CD8-positive, alpha-beta memory T cell (primary cell): ENCODE results near the gene CCDC171. TPM values are rescaled to one million over a fixed set of nuclear protein-coding genes. Genes with fewer than 3 reads are reported as not detected.
A peak's percentile ranks its signal among the peaks of the same experiment; 100 is the strongest.
"Not testable (repeated sequence)": the region's sequence is repeated elsewhere in the genome, so short reads cannot be mapped to it uniquely, and the experiment has no call there.

Source experiments
- CTCF ChIA-PET: fragments of 350-600 bp; sonication (Branson Sonifier 250); formaldehyde crosslinking; loops from one replicate; lab custom pipeline; 2021; ENCODE audit warnings: antibody characterized with exemption; lab: Charles Lee
- POLR2A ChIA-PET: fragments of 350-600 bp; sonication (Branson Sonifier 250); formaldehyde crosslinking; loops from one replicate; lab custom pipeline; 2021; ENCODE audit warnings: antibody characterized with exemption; lab: Charles Lee
- DNase-seq, 5 donors: peaks; one replicate each; pipeline versions ENCODE4 v3.0.0 to v3.0.0-alpha.2; 2020 to 2022; ENCODE audit warnings: mixed read lengths in 1 of 5
- H3K27ac ChIP-seq: one replicate; pipeline ENCODE4 v1.7.0; 2013; ENCODE audit warnings: low read depth, mild to moderate bottlenecking, low read length, moderate library complexity
- H3K27me3 ChIP-seq: 2 replicates; pipeline ENCODE4 v1.7.0; 2013; ENCODE audit warnings: low read length, mild to moderate bottlenecking; ENCODE audit not compliant: insufficient read depth, poor library complexity, severe bottlenecking
- H3K36me3 ChIP-seq: 2 replicates; pipeline ENCODE4 v1.7.0; 2013; ENCODE audit warnings: mild to moderate bottlenecking, low read length, moderate library complexity; ENCODE audit not compliant: insufficient read depth
- H3K4me1 ChIP-seq: 2 replicates; pipeline ENCODE4 v1.7.0; 2013; ENCODE audit warnings: mild to moderate bottlenecking, low read length, moderate library complexity; ENCODE audit not compliant: insufficient read depth
- H3K4me3 ChIP-seq: 2 replicates; pipeline ENCODE4 v1.7.0; 2013; ENCODE audit warnings: mild to moderate bottlenecking, low read length
- H3K9me3 ChIP-seq: 2 replicates; pipeline ENCODE4 v1.7.0; 2013; ENCODE audit warnings: mild to moderate bottlenecking, low read length
- H3K27ac Mint-ChIP-seq, 8 donors: one replicate each; pipeline ENCODE4 v1.8.0; 2020 to 2021; ENCODE audit warnings: mixed read lengths in 8 of 8, mild to moderate bottlenecking in 6 of 8, inconsistent platforms in 3 of 8, moderate library complexity in 3 of 8
- H3K27me3 Mint-ChIP-seq, 2 donors: one replicate each; pipeline ENCODE4 v1.8.0; 2020 to 2021; ENCODE audit warnings: mixed read lengths in 2 of 2, mild to moderate bottlenecking in 1 of 2, moderate library complexity in 1 of 2
- H3K36me3 Mint-ChIP-seq, 3 donors: one replicate each; pipeline ENCODE4 v1.8.0; 2020 to 2021; ENCODE audit warnings: mixed read lengths in 3 of 3, inconsistent platforms in 1 of 3, mild to moderate bottlenecking in 1 of 3
- H3K4me1 Mint-ChIP-seq, 3 donors: one replicate each; pipeline ENCODE4 v1.8.0; 2020 to 2021; ENCODE audit warnings: mixed read lengths in 3 of 3, inconsistent platforms in 1 of 3, mild to moderate bottlenecking in 1 of 3
- H3K4me3 Mint-ChIP-seq, 7 donors: one replicate each; pipeline ENCODE4 v1.8.0; 2020 to 2021; ENCODE audit warnings: mixed read lengths in 7 of 7, mild to moderate bottlenecking in 6 of 7, moderate library complexity in 4 of 7, inconsistent platforms in 2 of 7
- H3K9me3 Mint-ChIP-seq, 5 donors: one replicate each; pipeline ENCODE4 v1.8.0; 2020 to 2022; ENCODE audit warnings: mixed read lengths in 5 of 5, mild to moderate bottlenecking in 3 of 5, moderate library complexity in 2 of 5, inconsistent platforms in 1 of 5
- polyA plus RNA-seq: library from polyadenylated mRNA; unstranded; fragments of 300-500 nt; fragmentation: Illumina TruSeq; gene quantifications from one replicate; pipeline ENCODE4 v1.2.3, GENCODE V29; 2021
- total RNA-seq, 2 experiments: library from RNA; stranded (reverse); gene quantifications; one replicate each; pipeline ENCODE4 v1.2.3, GENCODE V29; 2021

Gene CCDC171
- total and polyA plus RNA-seq, 3 experiments from 2014 or later, result 0.62 to 2.3 (median 1.8) TPM

DNA sequence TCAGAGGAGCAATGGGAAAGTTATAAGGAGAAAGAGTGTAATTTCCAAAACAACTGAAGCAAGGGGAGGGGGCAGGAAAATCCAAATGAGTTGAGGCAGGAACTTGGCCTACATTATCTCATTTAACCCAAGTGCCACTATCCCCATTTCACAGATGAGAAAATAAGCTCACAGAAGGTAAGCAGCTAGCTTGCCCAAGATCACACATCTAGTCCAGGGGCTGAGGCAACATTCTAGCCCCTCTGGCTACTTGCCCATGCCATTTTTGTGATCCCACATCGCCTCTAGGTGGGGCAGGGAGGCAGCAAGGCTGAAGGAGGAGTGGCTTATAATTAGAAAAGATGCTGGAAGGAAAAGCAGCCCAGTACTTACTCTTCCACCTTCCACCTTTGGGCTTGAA is 39.5 kb upstream of the CCDC171 start:
- ChIA-PET POLR2A (no interaction called here), CTCF (interaction anchor here (1.0 to 1.2 kb wide), 3 partner anchors 37 to 214 kb away, joined by 3 to 4 read pairs (median 3); partner anchors contain the start of gene CCDC171)
- Mint-ChIP-seq H3K27me3 (peaks cover 0 to 3% of the 10 kb centered on the region in 2 donors), H3K27ac (peak overlapping the region in 2 of 8 donors; percentile 12 to 21), H3K9me3 (no peaks in the 10 kb centered on the region), H3K4me1 (peaks cover 30 to 37% (median 34%) of the 10 kb centered on the region in 3 donors), H3K36me3 (peaks cover 0 to 15% (median 1%) of the 10 kb centered on the region in 3 donors), H3K4me3 (peak overlapping the region in 1 of 7 donors; percentile 60)
- Histone ChIP-seq H3K36me3 (no peaks in the 10 kb centered on the region), H3K4me1 (peaks cover 31% of the 10 kb centered on the region), H3K9me3 (no peaks in the 10 kb centered on the region), H3K4me3 (no peak overlapping the region), H3K27ac (no peak overlapping the region), H3K27me3 (no peaks in the 10 kb centered on the region)
- no peak for DNase-seq

DNA sequence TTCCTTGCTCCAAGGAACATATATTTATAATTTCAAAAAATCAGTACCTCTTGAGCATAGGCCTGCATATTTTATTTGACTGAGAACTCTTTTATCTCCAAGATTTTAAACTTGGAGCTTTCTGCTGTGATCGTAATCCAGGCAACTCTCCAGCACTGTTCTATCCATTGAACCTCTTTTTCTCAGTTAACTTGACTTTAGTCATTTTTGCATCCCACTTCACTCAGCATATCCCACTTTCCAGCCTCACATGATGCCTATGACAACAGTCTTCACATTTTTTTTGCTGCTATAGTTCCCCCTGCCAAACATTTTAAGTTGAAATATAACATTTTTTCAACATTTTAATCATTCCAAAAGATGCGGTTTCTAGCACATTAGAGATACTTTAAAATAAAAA is 33.0 kb upstream of the CCDC171 start:
- no peak for DNase-seq
- ChIA-PET CTCF (no interaction called here), POLR2A (no interaction called here)
- Histone ChIP-seq H3K27ac (no peak overlapping the region), H3K4me1 (no peaks in the 10 kb centered on the region), H3K27me3 (no peaks in the 10 kb centered on the region), H3K4me3 (no peak overlapping the region), H3K36me3 (no peaks in the 10 kb centered on the region), H3K9me3 (no peaks in the 10 kb centered on the region)
- peaks cover 0 to 1% (median 0%) of the 10 kb centered on the region in 3 donors for H3K36me3 Mint-ChIP-seq
- no peaks in the 10 kb centered on the region for H3K9me3 Mint-ChIP-seq
- no peak overlapping the region for H3K4me3 Mint-ChIP-seq
- no peak overlapping the region for H3K27ac Mint-ChIP-seq
- no peaks in the 10 kb centered on the region for H3K4me1 Mint-ChIP-seq
- peaks cover 2 to 4% of the 10 kb centered on the region in 2 donors for H3K27me3 Mint-ChIP-seq

DNA sequence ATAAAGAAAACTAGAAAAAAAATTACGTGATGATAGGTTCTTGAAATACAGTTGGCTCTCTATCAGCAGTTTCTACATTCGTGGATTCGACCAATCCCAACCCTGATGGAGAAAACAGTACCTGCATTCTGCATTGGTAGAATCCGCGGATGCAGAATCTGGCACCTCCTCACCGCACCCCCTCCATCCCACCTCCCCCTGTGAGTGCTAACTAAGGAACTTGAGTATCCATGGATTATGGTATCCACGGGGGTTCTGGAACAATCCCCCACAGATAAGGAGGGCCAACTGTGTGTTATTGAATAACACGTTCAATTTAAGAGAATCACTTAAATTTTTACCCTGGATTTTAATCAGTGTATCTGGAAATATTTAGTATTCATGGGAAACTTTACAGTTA is 31.6 kb upstream of the CCDC171 start:
- no peak overlapping the region for H3K27ac Mint-ChIP-seq
- H3K4me3 Mint-ChIP-seq, result no peak overlapping the region
- no peak for DNase-seq
- Histone ChIP-seq H3K36me3 (no peaks in the 10 kb centered on the region), H3K4me1 (no peaks in the 10 kb centered on the region), H3K9me3 (no peaks in the 10 kb centered on the region), H3K27ac (no peak overlapping the region), H3K4me3 (no peak overlapping the region), H3K27me3 (no peaks in the 10 kb centered on the region)
- CTCF ChIA-PET, result no interaction called here
- H3K4me1 Mint-ChIP-seq, result no peaks in the 10 kb centered on the region
- H3K36me3 Mint-ChIP-seq, result peaks cover 0 to 1% (median 0%) of the 10 kb centered on the region in 3 donors
- no peaks in the 10 kb centered on the region for H3K9me3 Mint-ChIP-seq
- H3K27me3 Mint-ChIP-seq, result peaks cover 2 to 10% of the 10 kb centered on the region in 2 donors
- POLR2A ChIA-PET, result no interaction called here

GRCh38 chr9:15522130-15522755 is 30.6 kb upstream of the CCDC171 start:
- Mint-ChIP-seq H3K4me1 (no peaks in the 10 kb centered on the region), H3K4me3 (no peak overlapping the region), H3K9me3 (no peaks in the 10 kb centered on the region), H3K36me3 (peaks cover 0 to 1% (median 0%) of the 10 kb centered on the region in 3 donors), H3K27me3 (peaks cover 5 to 10% of the 10 kb centered on the region in 2 donors), H3K27ac (no peak overlapping the region)
- no peaks in the 10 kb centered on the region for H3K27me3 ChIP-seq
- no peak overlapping the region for H3K27ac ChIP-seq
- CTCF ChIA-PET, result interaction anchor here (1.2 kb wide), 1 partner anchor 11 kb away, joined by 3 read pairs; no protein-coding TSS in a partner anchor
- no peak overlapping the region for H3K4me3 ChIP-seq
- no peaks in the 10 kb centered on the region for H3K4me1 ChIP-seq
- POLR2A ChIA-PET, result no interaction called here
- H3K36me3 ChIP-seq, result no peaks in the 10 kb centered on the region
- no peaks in the 10 kb centered on the region for H3K9me3 ChIP-seq
- no peak for DNase-seq

GRCh38 chr9:15524845-15525455 is 27.9 kb upstream of the CCDC171 start:
- no peaks in the 10 kb centered on the region for H3K4me1 Mint-ChIP-seq
- no peaks in the 10 kb centered on the region for H3K9me3 Mint-ChIP-seq
- H3K27ac Mint-ChIP-seq, result no peak overlapping the region
- H3K27ac ChIP-seq, result no peak overlapping the region
- ChIA-PET CTCF (no interaction called here), POLR2A (no interaction called here)
- peaks cover 0 to 1% (median 0%) of the 10 kb centered on the region in 3 donors for H3K36me3 Mint-ChIP-seq
- H3K27me3 ChIP-seq, result no peaks in the 10 kb centered on the region
- H3K27me3 Mint-ChIP-seq, result peaks cover 7 to 17% of the 10 kb centered on the region in 2 donors
- no peak for DNase-seq
- H3K4me1 ChIP-seq, result no peaks in the 10 kb centered on the region
- no peak overlapping the region for H3K4me3 Mint-ChIP-seq
- H3K4me3 ChIP-seq, result no peak overlapping the region
- no peaks in the 10 kb centered on the region for H3K36me3 ChIP-seq
- H3K9me3 ChIP-seq, result no peaks in the 10 kb centered on the region

DNA sequence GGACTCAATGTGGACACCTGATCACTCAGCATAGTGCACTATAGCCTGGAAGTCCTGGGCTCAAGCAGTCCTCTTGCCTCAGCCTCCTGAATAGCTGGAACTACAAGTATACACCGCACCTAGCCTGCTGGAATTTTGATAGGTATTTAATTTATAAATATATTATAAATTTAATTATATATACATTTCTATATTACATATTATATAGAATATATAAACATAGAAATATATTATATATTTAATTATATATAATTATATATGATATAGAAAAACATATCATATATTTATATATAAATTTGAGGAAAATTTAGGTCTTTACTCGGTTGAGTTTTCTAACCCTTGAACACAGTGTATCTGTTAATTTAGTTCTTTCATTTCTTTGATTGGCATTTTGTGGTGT is 26.9 kb upstream of the CCDC171 start:
- no peak for DNase-seq
- Mint-ChIP-seq H3K9me3 (no peaks in the 10 kb centered on the region), H3K4me1 (no peaks in the 10 kb centered on the region), H3K36me3 (peaks cover 0 to 1% (median 0%) of the 10 kb centered on the region in 3 donors), H3K27ac (no peak overlapping the region), H3K4me3 (no peak overlapping the region), H3K27me3 (peaks cover 7 to 17% of the 10 kb centered on the region in 2 donors)
- Histone ChIP-seq H3K27ac (no peak overlapping the region), H3K36me3 (no peaks in the 10 kb centered on the region), H3K27me3 (no peaks in the 10 kb centered on the region), H3K4me3 (no peak overlapping the region), H3K9me3 (no peaks in the 10 kb centered on the region), H3K4me1 (no peaks in the 10 kb centered on the region)
- ChIA-PET CTCF (no interaction called here), POLR2A (no interaction called here)

DNA sequence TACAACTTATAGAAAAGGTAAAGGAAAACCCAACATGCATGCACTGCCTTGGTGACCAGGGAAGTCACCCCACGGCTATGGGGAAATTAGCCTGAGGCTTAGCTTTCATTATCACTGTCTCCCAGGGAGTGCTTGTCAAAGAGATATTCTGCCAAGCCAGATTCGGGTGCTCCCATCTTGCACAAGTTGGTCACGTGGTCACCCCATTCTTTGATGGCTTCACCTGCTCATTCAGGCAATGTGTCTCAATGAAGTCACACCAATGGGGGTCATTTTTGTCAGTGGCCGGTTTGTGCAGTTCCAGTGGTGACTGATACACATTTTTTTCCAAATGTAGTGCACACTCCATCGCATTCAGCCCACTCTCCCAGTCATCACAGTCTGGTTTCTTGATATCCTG is 25.8 kb upstream of the CCDC171 start:
- H3K27me3 ChIP-seq, H3K36me3 ChIP-seq, CTCF ChIA-PET, H3K4me1 ChIP-seq, H3K9me3 ChIP-seq, H3K4me3 Mint-ChIP-seq, H3K27ac Mint-ChIP-seq, H3K4me3 ChIP-seq, H3K9me3 Mint-ChIP-seq, H3K4me1 Mint-ChIP-seq, POLR2A ChIA-PET, DNase-seq, H3K36me3 Mint-ChIP-seq, H3K27ac ChIP-seq: not testable (repeated sequence)
- H3K27me3 Mint-ChIP-seq, result peaks cover 7 to 17% of the 10 kb centered on the region in 2 donors

DNA sequence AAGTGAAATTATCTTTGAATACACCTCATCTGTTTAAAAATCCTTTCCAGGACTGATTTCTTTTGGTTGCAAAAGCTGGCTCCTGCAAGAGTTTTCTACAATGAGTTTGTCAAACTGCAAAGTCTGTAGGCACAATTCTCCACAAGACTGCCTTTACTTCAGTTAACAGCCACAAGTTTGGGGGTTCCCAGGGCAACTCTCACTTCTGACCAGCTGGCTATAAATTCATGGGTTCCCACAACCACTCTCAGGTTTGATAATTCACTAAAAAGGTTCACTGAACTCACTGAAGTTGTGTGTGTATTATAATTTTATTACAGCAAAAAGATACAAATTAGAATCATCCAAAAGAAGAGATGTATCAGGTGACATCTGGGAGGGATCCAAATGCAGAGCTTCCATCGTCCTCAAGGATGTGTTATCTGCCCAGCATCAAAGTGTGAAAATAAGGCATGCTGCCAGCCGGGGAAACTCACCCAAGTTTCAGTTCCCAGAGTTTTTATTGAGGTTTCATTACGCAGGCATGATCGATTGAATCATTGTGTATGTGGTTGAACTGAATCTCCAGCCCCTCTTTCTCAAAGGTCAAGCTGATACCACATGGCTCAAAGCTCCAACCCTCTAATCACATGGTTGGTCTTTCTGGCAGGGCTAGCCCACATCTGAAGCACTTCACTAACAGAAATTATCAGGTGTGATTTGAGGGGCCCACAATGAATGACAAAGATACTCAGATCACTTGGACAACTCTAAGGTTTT is 23.1 kb upstream of the CCDC171 start:
- no peak overlapping the region for H3K4me3 Mint-ChIP-seq
- Histone ChIP-seq H3K4me3 (no peak overlapping the region), H3K4me1 (no peaks in the 10 kb centered on the region), H3K9me3 (no peaks in the 10 kb centered on the region), H3K36me3 (no peaks in the 10 kb centered on the region), H3K27ac (no peak overlapping the region), H3K27me3 (no peaks in the 10 kb centered on the region)
- peaks cover 1 to 5% (median 4%) of the 10 kb centered on the region in 3 donors for H3K4me1 Mint-ChIP-seq
- ChIA-PET CTCF (no interaction called here), POLR2A (no interaction called here)
- no peaks in the 10 kb centered on the region for H3K9me3 Mint-ChIP-seq
- no peak overlapping the region for H3K27ac Mint-ChIP-seq
- peaks cover 5 to 14% of the 10 kb centered on the region in 2 donors for H3K27me3 Mint-ChIP-seq
- DNase-seq, result no peak
- H3K36me3 Mint-ChIP-seq, result no peaks in the 10 kb centered on the region
